ENCODE results near the gene ARHGAP24.

ARHGAP24 gene

GRCh38 chr4:85696661-85697060, 221.7 kb downstream of the ARHGAP24 start:
- Histone ChIP-seq H3K36me3 (ENCODE audit: control insufficient read depth in 4 of 4, insufficient read depth in 4 of 4, low read length in 3 of 4) (no peaks in the 10 kb centered on the region), H3K4me1 (ENCODE audit: control extremely low read depth in 1 of 4, control insufficient read depth in 4 of 4, insufficient read depth in 4 of 4, low read length in 3 of 4) (peaks cover 0 to 28% (median 6%) of the 10 kb centered on the region in 4 experiments), H3K9me3 (ENCODE audit: control extremely low read depth in 1 of 5, control insufficient read depth in 4 of 5, insufficient read depth in 2 of 5, low read depth in 1 of 5, low read length in 4 of 5) (no peaks in the 10 kb centered on the region), H3K27ac (ENCODE audit: insufficient read depth in 1 of 2, low read depth in 1 of 2, low read length in 2 of 2, poor library complexity in 1 of 2, severe bottlenecking in 2 of 2) (no peak overlapping the region), H3K27me3 (replicated peaks in 2 of 5; ENCODE audit: control insufficient read depth in 4 of 5, insufficient read depth in 5 of 5, low read length in 4 of 5) (no peaks in the 10 kb centered on the region), H3K4me3 (ENCODE audit: control insufficient read depth in 1 of 7, extremely low read depth in 1 of 7, insufficient read depth in 4 of 7, low read depth in 2 of 7, low read length in 6 of 7) (no peak overlapping the region)
- no peak for DNase-seq
- POLR2A ChIA-PET: no interaction called here
- CTCF ChIA-PET: no interaction called here
- WGBS (ENCODE audit: insufficient coverage): 100% methylated on average over 2 of the region's 2 CpGs

- no peak overlapping the region for H3K27ac ChIP-seq (ENCODE audit: insufficient read depth in 1 of 2, low read depth in 1 of 2, low read length in 2 of 2, poor library complexity in 1 of 2, severe bottlenecking in 2 of 2)
- H3K4me1 ChIP-seq (ENCODE audit: control extremely low read depth in 1 of 4, control insufficient read depth in 4 of 4, insufficient read depth in 4 of 4, low read length in 3 of 4): peaks cover 2 to 35% (median 7%) of the 10 kb centered on the region in 4 experiments
- no peak overlapping the region for H3K4me3 ChIP-seq (ENCODE audit: control insufficient read depth in 1 of 7, extremely low read depth in 1 of 7, insufficient read depth in 4 of 7, low read depth in 2 of 7, low read length in 6 of 7)
- no peaks in the 10 kb centered on the region for H3K9me3 ChIP-seq (ENCODE audit: control extremely low read depth in 1 of 5, control insufficient read depth in 4 of 5, insufficient read depth in 2 of 5, low read depth in 1 of 5, low read length in 4 of 5)
- no peaks in the 10 kb centered on the region for H3K27me3 ChIP-seq (replicated peaks in 2 of 5; ENCODE audit: control insufficient read depth in 4 of 5, insufficient read depth in 5 of 5, low read length in 4 of 5)
- ChIA-PET CTCF (no interaction called here), POLR2A (no interaction called here)
- DNase-seq: no peak
- no peaks in the 10 kb centered on the region for H3K36me3 ChIP-seq (ENCODE audit: control insufficient read depth in 4 of 4, insufficient read depth in 4 of 4, low read length in 3 of 4)
These were observed 222.9 kb downstream of the ARHGAP24 start for GRCh38 chr4:85697854-85698253.

- Histone ChIP-seq H3K27me3 (replicated peaks in 2 of 5; ENCODE audit: control insufficient read depth in 4 of 5, insufficient read depth in 5 of 5, low read length in 4 of 5) (no peaks in the 10 kb centered on the region), H3K4me1 (ENCODE audit: control extremely low read depth in 1 of 4, control insufficient read depth in 4 of 4, insufficient read depth in 4 of 4, low read length in 3 of 4) (peaks cover 4 to 35% (median 7%) of the 10 kb centered on the region in 4 experiments), H3K36me3 (ENCODE audit: control insufficient read depth in 4 of 4, insufficient read depth in 4 of 4, low read length in 3 of 4) (no peaks in the 10 kb centered on the region), H3K9me3 (ENCODE audit: control extremely low read depth in 1 of 5, control insufficient read depth in 4 of 5, insufficient read depth in 2 of 5, low read depth in 1 of 5, low read length in 4 of 5) (no peaks in the 10 kb centered on the region), H3K27ac (ENCODE audit: insufficient read depth in 1 of 2, low read depth in 1 of 2, low read length in 2 of 2, poor library complexity in 1 of 2, severe bottlenecking in 2 of 2) (no peak overlapping the region), H3K4me3 (ENCODE audit: control insufficient read depth in 1 of 7, extremely low read depth in 1 of 7, insufficient read depth in 4 of 7, low read depth in 2 of 7, low read length in 6 of 7) (no peak overlapping the region)
- CTCF ChIA-PET: no interaction called here
- peak in 2 of 3 donors; percentile 40 to 42 for DNase-seq
- WGBS (ENCODE audit: insufficient coverage): 51% methylated on average over 2 of the region's 3 CpGs
- POLR2A ChIA-PET: interaction anchor here (0.6 kb wide), 1 partner anchor 1538 kb away, joined by 3 read pairs; no protein-coding TSS in a partner anchor
These were observed 225.4 kb downstream of the ARHGAP24 start for GRCh38 chr4:85700362-85700761.

- Histone ChIP-seq H3K36me3 (ENCODE audit: control insufficient read depth in 4 of 4, insufficient read depth in 4 of 4, low read length in 3 of 4) (no peaks in the 10 kb centered on the region), H3K4me1 (ENCODE audit: control extremely low read depth in 1 of 4, control insufficient read depth in 4 of 4, insufficient read depth in 4 of 4, low read length in 3 of 4) (peaks cover 4 to 35% (median 7%) of the 10 kb centered on the region in 4 experiments), H3K9me3 (ENCODE audit: control extremely low read depth in 1 of 5, control insufficient read depth in 4 of 5, insufficient read depth in 2 of 5, low read depth in 1 of 5, low read length in 4 of 5) (no peaks in the 10 kb centered on the region), H3K27me3 (replicated peaks in 2 of 5; ENCODE audit: control insufficient read depth in 4 of 5, insufficient read depth in 5 of 5, low read length in 4 of 5) (no peaks in the 10 kb centered on the region), H3K27ac (ENCODE audit: insufficient read depth in 1 of 2, low read depth in 1 of 2, low read length in 2 of 2, poor library complexity in 1 of 2, severe bottlenecking in 2 of 2) (peak overlapping the region in 1 of 2 experiments; percentile 49), H3K4me3 (ENCODE audit: control insufficient read depth in 1 of 7, extremely low read depth in 1 of 7, insufficient read depth in 4 of 7, low read depth in 2 of 7, low read length in 6 of 7) (peak overlapping the region in 1 of 7 experiments; percentile 17)
- DNase-seq: peak in 2 of 3 donors; percentile 74 to 79
- ChIA-PET CTCF (no interaction called here), POLR2A (no interaction called here)
- WGBS (ENCODE audit: insufficient coverage): no CpG with 5 or more reads among the region's 1 CpG
These were observed 226.9 kb downstream of the ARHGAP24 start for GRCh38 chr4:85701861-85702321.

GRCh38 chr4:85703096-85703495, 228.1 kb downstream of the ARHGAP24 start:
- H3K4me1 ChIP-seq (ENCODE audit: control extremely low read depth in 1 of 4, control insufficient read depth in 4 of 4, insufficient read depth in 4 of 4, low read length in 3 of 4): peaks cover 8 to 39% (median 14%) of the 10 kb centered on the region in 4 experiments
- H3K9me3 ChIP-seq (ENCODE audit: control extremely low read depth in 1 of 5, control insufficient read depth in 4 of 5, insufficient read depth in 2 of 5, low read depth in 1 of 5, low read length in 4 of 5): no peaks in the 10 kb centered on the region
- H3K36me3 ChIP-seq (ENCODE audit: control insufficient read depth in 4 of 4, insufficient read depth in 4 of 4, low read length in 3 of 4): no peaks in the 10 kb centered on the region
- CTCF ChIA-PET: no interaction called here
- H3K27ac ChIP-seq (ENCODE audit: insufficient read depth in 1 of 2, low read depth in 1 of 2, low read length in 2 of 2, poor library complexity in 1 of 2, severe bottlenecking in 2 of 2): no peak overlapping the region
- DNase-seq: no peak
- H3K4me3 ChIP-seq (ENCODE audit: control insufficient read depth in 1 of 7, extremely low read depth in 1 of 7, insufficient read depth in 4 of 7, low read depth in 2 of 7, low read length in 6 of 7): no peak overlapping the region
- WGBS (ENCODE audit: insufficient coverage): no CpG with 5 or more reads among the region's 3 CpGs
- POLR2A ChIA-PET: no interaction called here
- H3K27me3 ChIP-seq (replicated peaks in 2 of 5; ENCODE audit: control insufficient read depth in 4 of 5, insufficient read depth in 5 of 5, low read length in 4 of 5): no peaks in the 10 kb centered on the region

- Histone ChIP-seq H3K4me1 (ENCODE audit: control extremely low read depth in 1 of 4, control insufficient read depth in 4 of 4, insufficient read depth in 4 of 4, low read length in 3 of 4) (peaks cover 0 to 16% (median 14%) of the 10 kb centered on the region in 4 experiments), H3K9me3 (ENCODE audit: control extremely low read depth in 1 of 5, control insufficient read depth in 4 of 5, insufficient read depth in 2 of 5, low read depth in 1 of 5, low read length in 4 of 5) (no peaks in the 10 kb centered on the region), H3K4me3 (ENCODE audit: control insufficient read depth in 1 of 7, extremely low read depth in 1 of 7, insufficient read depth in 4 of 7, low read depth in 2 of 7, low read length in 6 of 7) (peak overlapping the region in 2 of 7 experiments; percentile 30 to 53), H3K36me3 (ENCODE audit: control insufficient read depth in 4 of 4, insufficient read depth in 4 of 4, low read length in 3 of 4) (no peaks in the 10 kb centered on the region), H3K27ac (ENCODE audit: insufficient read depth in 1 of 2, low read depth in 1 of 2, low read length in 2 of 2, poor library complexity in 1 of 2, severe bottlenecking in 2 of 2) (no peak overlapping the region), H3K27me3 (replicated peaks in 2 of 5; ENCODE audit: control insufficient read depth in 4 of 5, insufficient read depth in 5 of 5, low read length in 4 of 5) (no peaks in the 10 kb centered on the region)
- DNase-seq: peak in 2 of 3 donors; percentile 68 to 80
- ChIA-PET CTCF (no interaction called here), POLR2A (no interaction called here)
- 28% methylated on average over 4 of the region's 5 CpGs for WGBS (ENCODE audit: insufficient coverage)
These were observed 232.7 kb downstream of the ARHGAP24 start for GRCh38 chr4:85707611-85708010.

- H3K4me3 ChIP-seq (ENCODE audit: control insufficient read depth in 1 of 7, extremely low read depth in 1 of 7, insufficient read depth in 4 of 7, low read depth in 2 of 7, low read length in 6 of 7): no peak overlapping the region
- POLR2A ChIA-PET: no interaction called here
- H3K27ac ChIP-seq (ENCODE audit: insufficient read depth in 1 of 2, low read depth in 1 of 2, low read length in 2 of 2, poor library complexity in 1 of 2, severe bottlenecking in 2 of 2): no peak overlapping the region
- CTCF ChIA-PET: no interaction called here
- H3K36me3 ChIP-seq (ENCODE audit: control insufficient read depth in 4 of 4, insufficient read depth in 4 of 4, low read length in 3 of 4): no peaks in the 10 kb centered on the region
- no peak for DNase-seq
- no peaks in the 10 kb centered on the region for H3K27me3 ChIP-seq (replicated peaks in 2 of 5; ENCODE audit: control insufficient read depth in 4 of 5, insufficient read depth in 5 of 5, low read length in 4 of 5)
- no peaks in the 10 kb centered on the region for H3K9me3 ChIP-seq (ENCODE audit: control extremely low read depth in 1 of 5, control insufficient read depth in 4 of 5, insufficient read depth in 2 of 5, low read depth in 1 of 5, low read length in 4 of 5)
- 67% methylated on average over 3 of the region's 5 CpGs for WGBS (ENCODE audit: insufficient coverage)
- H3K4me1 ChIP-seq (ENCODE audit: control extremely low read depth in 1 of 4, control insufficient read depth in 4 of 4, insufficient read depth in 4 of 4, low read length in 3 of 4): peaks cover 0 to 14% (median 13%) of the 10 kb centered on the region in 4 experiments
These were observed 233.5 kb downstream of the ARHGAP24 start for GRCh38 chr4:85708468-85708867.

Measured in common myeloid progenitor, CD34-positive (primary cell).